ENCODE results near the gene GUCA2A. TPM values are rescaled to one million over a fixed set of nuclear protein-coding genes. Genes with fewer than 3 reads are reported as not detected.

Gene GUCA2A
- total and polyA plus RNA-seq, 2 of the 8 experiments (the other 6 are each of a cell fraction or from before 2014, with no cell fraction given): not detected

- H2AFZ ChIP-seq (ENCODE audit: low read length): no peak overlapping the region
- H3K23me2 ChIP-seq (ENCODE audit: low read depth, low read length): no peaks in the 10 kb centered on the region; the same call in 1 of the 2 replicates
- TF ChIP-seq BRCA1 (IDR thresholded peaks at IDR 0.05; ENCODE audit: low read depth, low read length): no peak
- no peak for TF ChIP-seq RAD21 (IDR thresholded peaks at IDR 0.05 in 1 of 2, conservative IDR thresholded peaks at IDR 0.05 in 1 of 2; ENCODE audit: low read depth in 2 of 2, low read length in 2 of 2)
- TF ChIP-seq SP1 (IDR thresholded peaks at IDR 0.05; ENCODE audit: low read depth, low read length): no peak
- TF ChIP-seq SUZ12 (IDR thresholded peaks at IDR 0.05; ENCODE audit: low read length): no peak
- TF ChIP-seq HDAC2 (IDR thresholded peaks at IDR 0.05; ENCODE audit: borderline replicate concordance in 1 of 2, low read depth in 2 of 2, low read length in 2 of 2): no peak
- no peak for TF ChIP-seq KDM4A (IDR thresholded peaks at IDR 0.05; ENCODE audit: low read depth, low read length, severe bottlenecking)
- no peak for TF ChIP-seq CBX5 (IDR thresholded peaks at IDR 0.05; ENCODE audit: low read depth, low read length)
- no peak for TF ChIP-seq HDAC6 (IDR thresholded peaks at IDR 0.05; ENCODE audit: low read depth, low read length)
- TF ChIP-seq MAX (IDR thresholded peaks at IDR 0.05): no peak
- TF ChIP-seq RXRA (IDR thresholded peaks at IDR 0.05; ENCODE audit: insufficient read depth, low read depth, low read length): no peak
- no peak for TF ChIP-seq BACH1 (IDR thresholded peaks at IDR 0.05; ENCODE audit: low read length)
- TF ChIP-seq ASH2L (IDR thresholded peaks at IDR 0.05; ENCODE audit: low read length): no peak
- no peak for TF ChIP-seq EGR1 (IDR thresholded peaks at IDR 0.05; ENCODE audit: borderline replicate concordance, low read depth, low read length)
- TF ChIP-seq CREB1 (IDR thresholded peaks at IDR 0.05): no peak
- no peak for TF ChIP-seq SIN3A (conservative IDR thresholded peaks at IDR 0.05 in 1 of 2, IDR thresholded peaks at IDR 0.05 in 1 of 2; ENCODE audit: low read depth in 1 of 2, low read length in 2 of 2)
Measured at GRCh38 chr1:42127767-42128166, 36.8 kb downstream of the GUCA2A start.

More at GRCh38 chr1:42127767-42128166, 36.8 kb downstream of the GUCA2A start:
- Histone ChIP-seq H3K4me2 (ENCODE audit: insufficient read depth in 1 of 2, low read depth in 2 of 2, low read length in 2 of 2) (no peak overlapping the region), H2BK5ac (ENCODE audit: low read depth, low read length) (no peak overlapping the region), H3K4ac (replicated peaks; ENCODE audit: insufficient read length, low read depth, low read length) (no peak overlapping the region), H3K9ac (replicated peaks in 1 of 4; ENCODE audit: extremely low read depth in 1 of 4, low read depth in 3 of 4, low read length in 3 of 4) (no peak overlapping the region), H2BK12ac (ENCODE audit: low read depth, low read length) (no peak overlapping the region), H4K20me1 (replicated peaks in 1 of 2; ENCODE audit: control insufficient read depth in 1 of 2, insufficient read depth in 2 of 2, low read length in 2 of 2) (no peaks in the 10 kb centered on the region), H3K79me2 (ENCODE audit: control insufficient read depth in 1 of 2, insufficient read depth in 2 of 2, low read length in 2 of 2) (no peaks in the 10 kb centered on the region), H3K14ac (ENCODE audit: insufficient read length) (no peak overlapping the region), H3K27ac (ENCODE audit: low read depth, low read length) (no peak overlapping the region), H2BK20ac (ENCODE audit: low read length) (no peak overlapping the region), H3K23ac (ENCODE audit: insufficient read length) (no peak overlapping the region), H4K5ac (ENCODE audit: insufficient read length, low read depth, low read length) (no peak overlapping the region), H3K79me1 (ENCODE audit: low read depth, low read length) (no peaks in the 10 kb centered on the region), H3K56ac (replicated peaks; ENCODE audit: insufficient read length, low read depth, low read length) (no peak overlapping the region), H3K4me3 (ENCODE audit: extremely low read depth in 1 of 4, insufficient read depth in 2 of 4, low read depth in 3 of 4, low read length in 4 of 4) (no peak overlapping the region), H2AK5ac (ENCODE audit: low read depth, low read length) (no peak overlapping the region), H3K9me3 (ENCODE audit: insufficient read depth in 2 of 2, low read depth in 1 of 2, low read length in 1 of 2) (no peaks in the 10 kb centered on the region), H3K4me1 (replicated peaks in 1 of 4; ENCODE audit: control insufficient read depth in 3 of 4, insufficient read depth in 4 of 4, low read length in 3 of 4) (no peaks in the 10 kb centered on the region), H3K18ac (ENCODE audit: extremely low read depth, low read length) (no peak overlapping the region), H3K36me3 (ENCODE audit: control insufficient read depth in 2 of 4, insufficient read depth in 4 of 4, low read length in 3 of 4) (no peaks in the 10 kb centered on the region), H4K8ac (ENCODE audit: extremely low read depth, insufficient read depth, low read length) (no peak overlapping the region), H2BK120ac (replicated peaks; ENCODE audit: low read depth, low read length) (no peak overlapping the region), H2BK15ac (ENCODE audit: low read length) (no peak overlapping the region), H4K91ac (replicated peaks; ENCODE audit: insufficient read length, low read length) (no peak overlapping the region), H3K27me3 (replicated peaks in 1 of 4; ENCODE audit: control insufficient read depth in 3 of 4, extremely low read depth in 1 of 4, insufficient read depth in 3 of 4, low read length in 3 of 4) (no peaks in the 10 kb centered on the region; a peak in 1 of 7 replicates)
- ChIA-PET POLR2A (ENCODE audit: partially characterized antibody) (no interaction called here), CTCF (ENCODE audit: partially characterized antibody) (interaction anchor here (0.5 to 1.8 kb wide), 3 partner anchors 45 to 839 kb away, joined by 3 to 7 read pairs (median 3); no protein-coding TSS in a partner anchor)
- DNase-seq (ENCODE audit: low read depth in 1 of 2, low spot score in 2 of 2) (no peak), FAIRE-seq (no peak)
- 94% methylated on average over 6 of the region's 6 CpGs; no CpG with 5 or more reads in 1 of the 2 experiments for WGBS, 2 experiments (ENCODE audit: extremely low coverage in 1 of 2, insufficient coverage in 1 of 2, insufficient read length in 1 of 2, insufficient replicate concordance in 2 of 2, low coverage in 1 of 2, low lambda C conversion rate in 2 of 2, missing lambda C conversion rate in 1 of 2)

Measured in H1 (cell line).